IPS DF 6.9 (cell line): ENCODE results near the gene ROPN1L.
A peak's percentile ranks its signal among the peaks of the same experiment; 100 is the strongest.
"Not testable (repeated sequence)": the region's sequence is repeated elsewhere in the genome, so short reads cannot be mapped to it uniquely, and the experiment has no call there.

Experiments used
- DNase-seq: peaks from one replicate; pipeline ENCODE4 v3.0.0-alpha.2; 2013; ENCODE audit warnings: low read depth, low spot score
- H3K27ac ChIP-seq: one replicate; pipeline ENCODE4 v1.5.1; 2013; ENCODE audit warnings: low read length, control low read depth
- H3K27me3 ChIP-seq: 2 replicates; pipeline ENCODE4 v1.6.1; 2013; ENCODE audit warnings: mild to moderate bottlenecking, low read length; ENCODE audit not compliant: control insufficient read depth, insufficient read depth
- H3K36me3 ChIP-seq: 2 replicates; pipeline ENCODE4 v1.6.1; 2013; ENCODE audit warnings: low read length; ENCODE audit not compliant: control insufficient read depth, insufficient read depth
- H3K4me1 ChIP-seq: 2 replicates; pipeline ENCODE4 v1.6.1; 2013; ENCODE audit warnings: low read length; ENCODE audit not compliant: control insufficient read depth, insufficient read depth
- H3K4me3 ChIP-seq: 2 replicates; pipeline ENCODE4 v1.5.1; 2013; ENCODE audit warnings: mild to moderate bottlenecking, low read length
- H3K9me3 ChIP-seq: 2 replicates; pipeline ENCODE4 v1.6.1; 2013; ENCODE audit warnings: low read length, inconsistent platforms; ENCODE audit not compliant: control insufficient read depth, insufficient read depth
- WGBS: extraction: QIAGEN DNeasy Blood & Tissue Kit; methylation state at CpG from one replicate; pipeline ENCODE4 v1.1.7; 2013; ENCODE audit warnings: mixed read lengths, missing lambda C conversion rate; ENCODE audit not compliant: insufficient read length, insufficient coverage; 5-methylcytosine and 5-hydroxymethylcytosine counted together

The ROPN1L gene

GRCh38 chr5:10513501-10514442, 72.1 kb downstream of the ROPN1L start:
- H3K9me3 ChIP-seq = no peaks in the 10 kb centered on the region
- H3K36me3 ChIP-seq = no peaks in the 10 kb centered on the region
- no peaks in the 10 kb centered on the region for H3K27me3 ChIP-seq
- peaks cover 5% of the 10 kb centered on the region; the same call in 1 of the 2 replicates for H3K4me1 ChIP-seq
- peak; percentile 72 for DNase-seq
- H3K4me3 ChIP-seq = no peak overlapping the region
- WGBS = no CpG with 5 or more reads among the region's 10 CpGs
- no peak overlapping the region for H3K27ac ChIP-seq

GRCh38 chr5:10514572-10514971, 72.9 kb downstream of the ROPN1L start:
- H3K9me3 ChIP-seq, DNase-seq, H3K36me3 ChIP-seq, H3K4me3 ChIP-seq, H3K27me3 ChIP-seq, H3K4me1 ChIP-seq, H3K27ac ChIP-seq: not testable (repeated sequence)
- no CpG with 5 or more reads among the region's 8 CpGs for WGBS
